BLaER1 treated with 17β-estradiol and CSF1 and Interleukin-3, amounts not matched to agents 10 nM and 100 nM (cell line): Measurements from ENCODE around the gene PAPPA.

Experiments used
- H3K27ac ChIP-seq, 11 experiments: shearing (Covaris generic); formaldehyde crosslinking; 2 replicates each; pipeline ENCODE4 v1.8.1; 2022
- H3K27me3 ChIP-seq, 11 experiments: shearing (Covaris generic); formaldehyde crosslinking; 2 replicates each; pipeline ENCODE4 v1.8.1; 2022
- H3K36me3 ChIP-seq, 11 experiments: shearing (Covaris generic); formaldehyde crosslinking; 2 replicates each; pipeline ENCODE4 v1.8.1; 2022
- H3K4me1 ChIP-seq, 10 experiments: shearing (Covaris generic); formaldehyde crosslinking; 2 replicates each; pipeline ENCODE4 v1.8.1; 2022
- H3K4me2 ChIP-seq, 11 experiments: shearing (Covaris generic); formaldehyde crosslinking; 2 replicates each; pipeline ENCODE4 v1.8.1; 2022
- H3K4me3 ChIP-seq, 10 experiments: shearing (Covaris generic); formaldehyde crosslinking; 2 replicates each; pipeline ENCODE4 v1.8.1; 2022
- H3K9ac ChIP-seq, 11 experiments: shearing (Covaris generic); formaldehyde crosslinking; 2 replicates each; pipeline ENCODE4 v1.8.1; 2022
- H3K9me3 ChIP-seq, 11 experiments: shearing (Covaris generic); formaldehyde crosslinking; replicated peaks in 1 of 11; 2 replicates each; pipeline ENCODE4 v1.8.1; 2022
- H4K20me1 ChIP-seq, 11 experiments: shearing (Covaris generic); formaldehyde crosslinking; 2 replicates each; pipeline ENCODE4 v1.8.1; 2022
- Cebpa-rat ChIP-seq, 11 experiments: shearing (Covaris generic); IDR thresholded peaks; 2 replicates each; pipeline ENCODE4 v1.8.1; 2022

The PAPPA gene, protein sequence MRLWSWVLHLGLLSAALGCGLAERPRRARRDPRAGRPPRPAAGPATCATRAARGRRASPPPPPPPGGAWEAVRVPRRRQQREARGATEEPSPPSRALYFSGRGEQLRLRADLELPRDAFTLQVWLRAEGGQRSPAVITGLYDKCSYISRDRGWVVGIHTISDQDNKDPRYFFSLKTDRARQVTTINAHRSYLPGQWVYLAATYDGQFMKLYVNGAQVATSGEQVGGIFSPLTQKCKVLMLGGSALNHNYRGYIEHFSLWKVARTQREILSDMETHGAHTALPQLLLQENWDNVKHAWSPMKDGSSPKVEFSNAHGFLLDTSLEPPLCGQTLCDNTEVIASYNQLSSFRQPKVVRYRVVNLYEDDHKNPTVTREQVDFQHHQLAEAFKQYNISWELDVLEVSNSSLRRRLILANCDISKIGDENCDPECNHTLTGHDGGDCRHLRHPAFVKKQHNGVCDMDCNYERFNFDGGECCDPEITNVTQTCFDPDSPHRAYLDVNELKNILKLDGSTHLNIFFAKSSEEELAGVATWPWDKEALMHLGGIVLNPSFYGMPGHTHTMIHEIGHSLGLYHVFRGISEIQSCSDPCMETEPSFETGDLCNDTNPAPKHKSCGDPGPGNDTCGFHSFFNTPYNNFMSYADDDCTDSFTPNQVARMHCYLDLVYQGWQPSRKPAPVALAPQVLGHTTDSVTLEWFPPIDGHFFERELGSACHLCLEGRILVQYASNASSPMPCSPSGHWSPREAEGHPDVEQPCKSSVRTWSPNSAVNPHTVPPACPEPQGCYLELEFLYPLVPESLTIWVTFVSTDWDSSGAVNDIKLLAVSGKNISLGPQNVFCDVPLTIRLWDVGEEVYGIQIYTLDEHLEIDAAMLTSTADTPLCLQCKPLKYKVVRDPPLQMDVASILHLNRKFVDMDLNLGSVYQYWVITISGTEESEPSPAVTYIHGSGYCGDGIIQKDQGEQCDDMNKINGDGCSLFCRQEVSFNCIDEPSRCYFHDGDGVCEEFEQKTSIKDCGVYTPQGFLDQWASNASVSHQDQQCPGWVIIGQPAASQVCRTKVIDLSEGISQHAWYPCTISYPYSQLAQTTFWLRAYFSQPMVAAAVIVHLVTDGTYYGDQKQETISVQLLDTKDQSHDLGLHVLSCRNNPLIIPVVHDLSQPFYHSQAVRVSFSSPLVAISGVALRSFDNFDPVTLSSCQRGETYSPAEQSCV (N-terminal part only)

DNA sequence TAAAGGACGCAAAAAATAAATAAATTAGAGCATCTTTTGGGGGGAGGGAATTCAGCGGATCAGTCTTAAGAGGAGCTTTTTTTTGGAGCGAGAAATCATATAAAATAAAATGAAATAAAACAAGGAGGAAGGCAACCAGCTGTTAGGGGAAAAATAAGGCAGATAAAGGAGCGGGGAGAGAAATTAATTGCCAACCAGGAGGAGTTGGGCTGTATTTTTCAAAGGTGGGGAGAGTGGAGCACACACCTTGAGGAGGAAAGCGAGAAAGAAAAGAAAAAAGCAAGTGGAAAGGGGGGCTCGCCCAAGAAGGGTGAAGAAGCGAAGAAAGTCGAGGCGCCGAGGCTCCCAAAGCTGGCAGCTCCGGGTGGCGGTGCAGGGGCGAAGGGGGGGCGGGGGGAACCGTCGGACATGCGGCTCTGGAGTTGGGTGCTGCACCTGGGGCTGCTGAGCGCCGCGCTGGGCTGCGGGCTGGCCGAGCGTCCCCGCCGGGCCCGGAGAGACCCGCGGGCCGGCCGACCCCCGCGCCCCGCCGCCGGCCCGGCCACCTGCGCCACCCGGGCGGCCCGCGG lies at the start of gene PAPPA:
Gene PAPPA, plus strand, starts transcription at position 27 of the 569 bp plus-strand sequence. Its CDS starts 382 bp downstream, at position 409.
- no peak for TF ChIP-seq Cebpa-rat (IDR thresholded peaks at IDR 0.05)
- Histone ChIP-seq H3K4me3 (peak within 1 kb of the TSS; percentile 23 to 56 (median 44); a peak in 17 of 20 replicates), H3K36me3 (no peaks in the 10 kb centered on the region), H4K20me1 (peaks cover 0 to 21% (median 15%) of the 10 kb centered on the region in 11 experiments; a peak in 10 of 22 replicates), H3K27me3 (peaks cover 60 to 71% (median 67%) of the 10 kb centered on the region in 11 experiments), H3K9ac (peak within 1 kb of the TSS in 1 of 11 experiments; percentile 28; a peak in 1 of 22 replicates), H3K9me3 (no peaks in the 10 kb centered on the region), H3K4me2 (peak within 1 kb of the TSS; percentile 53 to 75 (median 62); a peak in 21 of 22 replicates), H3K27ac (no peak within 1 kb of the TSS), H3K4me1 (peaks cover 0 to 9% (median 0%) of the 10 kb centered on the region in 10 experiments; a peak in 3 of 20 replicates)

DNA sequence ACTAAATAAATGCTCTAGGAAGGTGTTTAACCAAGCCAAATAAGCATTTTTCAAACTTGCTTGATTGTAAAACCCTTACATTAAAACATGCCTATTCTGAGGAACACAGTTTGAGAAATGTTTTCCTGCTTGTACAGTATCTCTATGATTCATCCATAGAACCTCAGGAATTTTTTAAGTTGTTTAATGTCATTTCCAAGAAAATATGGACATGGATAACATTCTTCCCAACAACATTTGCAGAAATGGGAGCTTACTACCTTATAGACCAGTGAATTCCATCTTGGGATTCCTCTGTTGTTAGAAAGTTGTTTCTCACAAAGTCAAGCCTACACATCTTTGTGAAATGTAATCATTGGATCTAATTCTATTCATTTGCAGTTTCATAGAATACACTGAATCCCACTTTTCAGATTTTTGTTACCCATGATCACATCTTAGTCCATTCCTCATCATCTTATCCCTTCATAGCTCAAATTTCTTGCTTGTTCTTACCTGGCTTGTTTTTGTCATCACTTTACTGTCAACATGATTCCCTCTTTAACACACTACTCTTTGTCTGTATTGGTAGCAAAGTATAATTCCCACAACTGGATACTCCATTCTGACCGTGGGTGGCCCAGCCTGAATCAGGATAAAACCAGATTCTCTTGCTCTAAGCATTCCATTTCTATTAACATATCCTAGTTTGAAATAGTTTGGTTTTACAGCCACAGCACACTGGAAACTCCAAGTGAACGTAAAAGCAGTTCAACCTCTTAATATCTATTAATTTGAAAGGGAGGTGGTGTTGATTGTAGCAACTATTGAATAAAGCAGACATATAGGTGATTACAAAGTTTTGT lies 49.4 kb upstream of the PAPPA start:
- no peaks in the 10 kb centered on the region for H3K36me3 ChIP-seq
- peaks cover 0 to 8% (median 0%) of the 10 kb centered on the region in 11 experiments; a peak in 8 of 22 replicates for H3K9me3 ChIP-seq
- no peak overlapping the region for H3K27ac ChIP-seq
- H3K4me1 ChIP-seq, result no peaks in the 10 kb centered on the region
- no peak overlapping the region for H3K4me3 ChIP-seq
- no peak for TF ChIP-seq Cebpa-rat (IDR thresholded peaks at IDR 0.05)
- no peak overlapping the region for H3K4me2 ChIP-seq
- H4K20me1 ChIP-seq, result no peaks in the 10 kb centered on the region
- H3K9ac ChIP-seq, result no peak overlapping the region
- H3K27me3 ChIP-seq, result no peaks in the 10 kb centered on the region

DNA sequence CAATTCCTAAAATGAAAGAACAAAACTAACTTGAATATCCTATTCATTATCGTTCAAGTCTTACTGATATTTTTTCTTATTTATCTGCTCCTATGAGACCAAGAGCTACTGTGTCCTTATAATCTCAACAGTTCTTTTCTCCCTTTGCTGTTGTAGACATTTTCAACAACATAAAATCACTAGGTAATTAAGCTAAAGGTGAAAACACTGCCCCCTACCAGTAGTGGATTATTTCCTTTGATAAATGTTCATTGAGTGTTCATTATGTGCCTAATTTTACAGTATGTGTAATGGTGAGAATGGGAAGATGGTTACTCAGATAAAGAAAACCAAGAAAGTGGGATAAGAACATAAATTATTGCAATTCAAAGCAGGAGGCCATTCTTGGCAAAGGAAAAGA lies 41.4 kb upstream of the PAPPA start:
- Histone ChIP-seq H3K36me3 (no peaks in the 10 kb centered on the region), H3K27me3 (no peaks in the 10 kb centered on the region), H3K27ac (no peak overlapping the region), H3K4me1 (no peaks in the 10 kb centered on the region), H3K4me3 (no peak overlapping the region), H4K20me1 (no peaks in the 10 kb centered on the region), H3K9ac (no peak overlapping the region), H3K9me3 (peaks cover 0 to 8% (median 0%) of the 10 kb centered on the region in 11 experiments; a peak in 8 of 22 replicates), H3K4me2 (no peak overlapping the region)
- TF ChIP-seq Cebpa-rat (IDR thresholded peaks at IDR 0.05), result no peak

DNA sequence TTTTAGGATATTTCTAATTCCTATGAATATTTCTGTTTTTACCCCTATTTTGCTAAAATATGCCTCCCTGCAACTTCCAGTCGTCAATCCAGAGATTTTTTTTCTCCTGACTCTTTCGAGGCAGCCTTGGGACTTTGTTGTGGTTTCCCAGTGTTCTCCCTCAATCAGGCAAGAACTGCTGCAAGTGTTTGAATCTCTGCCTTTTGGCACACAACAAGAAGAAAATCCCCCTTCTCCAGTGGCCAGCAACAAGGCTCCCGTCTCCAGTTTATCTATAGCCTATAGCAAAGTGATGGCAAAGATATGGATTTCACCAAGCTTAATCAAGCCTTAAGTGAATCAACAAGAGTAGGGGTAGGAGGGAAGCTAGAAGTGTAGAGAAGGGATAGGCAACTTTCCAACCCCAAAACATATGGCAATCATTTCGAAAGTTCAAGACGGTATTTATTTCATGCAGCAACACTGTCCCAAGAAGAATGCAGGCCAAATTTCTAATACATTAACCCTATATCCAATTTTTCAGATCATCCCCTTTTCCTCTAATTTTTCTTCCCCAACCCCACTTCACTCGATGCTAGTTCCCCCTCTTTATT lies 37.7 kb upstream of the PAPPA start:
- Histone ChIP-seq H3K27ac (no peak overlapping the region), H3K27me3 (no peaks in the 10 kb centered on the region), H3K9me3 (no peaks in the 10 kb centered on the region), H4K20me1 (no peaks in the 10 kb centered on the region), H3K4me3 (no peak overlapping the region), H3K9ac (no peak overlapping the region), H3K36me3 (no peaks in the 10 kb centered on the region), H3K4me2 (no peak overlapping the region), H3K4me1 (no peaks in the 10 kb centered on the region)
- TF ChIP-seq Cebpa-rat (IDR thresholded peaks at IDR 0.05), result no peak

DNA sequence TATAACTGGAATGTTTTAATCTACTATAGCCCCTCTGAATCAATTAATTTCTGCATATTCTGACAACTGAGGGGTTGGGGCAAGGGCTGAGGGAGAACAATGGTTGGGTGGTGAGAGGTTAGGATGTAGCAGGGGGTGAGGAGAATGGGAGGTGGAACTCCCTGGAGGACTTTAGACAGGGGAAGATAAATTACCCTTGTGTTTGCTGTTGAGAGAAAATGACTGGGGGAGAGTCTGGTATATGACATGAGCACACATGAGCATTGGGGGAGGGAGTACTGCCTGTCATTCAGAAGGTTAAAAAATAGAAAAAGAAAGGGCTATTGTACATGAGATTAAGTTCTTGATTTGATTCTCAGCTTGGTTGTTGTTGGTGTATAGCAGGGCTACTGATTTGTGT lies 37.2 kb upstream of the PAPPA start:
- H3K27me3 ChIP-seq, result no peaks in the 10 kb centered on the region
- H3K36me3 ChIP-seq, result no peaks in the 10 kb centered on the region
- no peak for TF ChIP-seq Cebpa-rat (IDR thresholded peaks at IDR 0.05)
- no peak overlapping the region for H3K9ac ChIP-seq
- H3K27ac ChIP-seq, result no peak overlapping the region
- no peaks in the 10 kb centered on the region for H4K20me1 ChIP-seq
- no peaks in the 10 kb centered on the region for H3K4me1 ChIP-seq
- no peaks in the 10 kb centered on the region for H3K9me3 ChIP-seq
- H3K4me2 ChIP-seq, result no peak overlapping the region
- H3K4me3 ChIP-seq, result no peak overlapping the region

DNA sequence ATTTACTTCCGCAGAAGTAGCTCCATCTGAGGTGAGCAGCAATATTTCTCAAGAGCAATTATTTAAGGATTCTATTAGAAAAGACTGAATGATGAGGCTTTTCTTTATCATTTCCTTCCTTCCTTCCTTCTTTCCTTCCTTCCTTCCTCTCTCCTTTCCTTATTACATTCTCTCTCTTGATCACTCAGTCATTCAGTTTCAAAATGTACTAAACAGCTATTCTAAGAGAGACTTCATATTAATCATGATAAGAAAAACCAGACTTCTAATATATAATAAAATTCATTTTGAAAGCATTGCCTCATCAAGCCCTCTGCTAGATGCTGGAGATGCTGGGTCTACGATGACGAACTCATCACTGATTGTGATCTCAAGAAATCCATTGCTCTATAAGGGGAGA lies 30.4 kb upstream of the PAPPA start:
- H3K36me3 ChIP-seq, result no peaks in the 10 kb centered on the region
- no peak overlapping the region for H3K4me3 ChIP-seq
- no peak for TF ChIP-seq Cebpa-rat (IDR thresholded peaks at IDR 0.05)
- no peaks in the 10 kb centered on the region for H3K4me1 ChIP-seq
- no peak overlapping the region for H3K27ac ChIP-seq
- H3K9me3 ChIP-seq, result no peaks in the 10 kb centered on the region
- no peaks in the 10 kb centered on the region for H3K27me3 ChIP-seq
- no peak overlapping the region for H3K9ac ChIP-seq
- H3K4me2 ChIP-seq, result no peak overlapping the region
- no peaks in the 10 kb centered on the region for H4K20me1 ChIP-seq

DNA sequence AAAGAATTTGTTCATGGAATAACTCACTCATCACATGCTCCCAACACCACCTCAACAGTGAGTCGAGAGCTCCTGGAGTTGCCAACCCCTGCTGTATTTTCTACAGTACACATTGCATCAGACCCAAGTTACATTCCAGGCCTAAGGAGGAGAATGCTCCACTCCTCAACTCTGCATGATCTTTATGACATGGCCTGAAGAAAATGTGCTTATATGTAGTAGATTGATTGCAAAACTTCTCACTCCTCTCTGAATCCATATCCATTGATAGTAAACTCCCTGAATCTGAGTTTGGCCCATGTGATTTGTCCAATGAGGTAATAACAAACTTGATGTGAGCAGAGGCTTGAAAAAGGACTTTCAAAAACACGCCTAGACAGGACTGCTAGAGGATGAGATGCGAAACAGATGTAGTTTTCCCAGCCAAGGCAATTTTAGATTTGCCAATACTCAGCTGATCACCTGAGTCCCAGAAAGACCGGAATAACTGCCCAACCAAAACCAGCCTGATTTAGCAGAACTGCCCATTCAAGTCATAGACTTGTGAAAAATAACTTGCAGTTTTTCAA lies 29.0 kb upstream of the PAPPA start:
- no peak overlapping the region for H3K9ac ChIP-seq
- H3K4me3 ChIP-seq, result no peak overlapping the region
- H3K27me3 ChIP-seq, result no peaks in the 10 kb centered on the region
- H3K27ac ChIP-seq, result no peak overlapping the region
- H3K9me3 ChIP-seq, result no peaks in the 10 kb centered on the region
- no peaks in the 10 kb centered on the region for H4K20me1 ChIP-seq
- H3K4me2 ChIP-seq, result no peak overlapping the region
- no peak for TF ChIP-seq Cebpa-rat (IDR thresholded peaks at IDR 0.05)
- H3K36me3 ChIP-seq, result no peaks in the 10 kb centered on the region
- no peaks in the 10 kb centered on the region for H3K4me1 ChIP-seq
